Left renal cortex interstitium (tissue), 4 donors: ENCODE data around the gene PLA2G3. TPM values are rescaled to one million over a fixed set of nuclear protein-coding genes. Genes with fewer than 3 reads are reported as not detected.

ENCODE experiments used
- DNase-seq, 4 donors: peaks; one replicate each; pipeline ENCODE4 v3.0.0-alpha.2; 2013; ENCODE audit warnings: low read depth in 4 of 4, low spot score in 2 of 4, missing footprints in 1 of 4
- polyA plus RNA-seq, 4 donors: library from polyadenylated mRNA; unstranded; fragments of 120-200 nt; gene quantifications; one replicate each; pipeline ENCODE4 v1.2.1, GENCODE V29; 2013; ENCODE audit not compliant: insufficient read length in 4 of 4

The PLA2G3 gene
- polyA plus RNA-seq, 4 donors: 0.11 to 0.24 (median 0.20) TPM

DNA sequence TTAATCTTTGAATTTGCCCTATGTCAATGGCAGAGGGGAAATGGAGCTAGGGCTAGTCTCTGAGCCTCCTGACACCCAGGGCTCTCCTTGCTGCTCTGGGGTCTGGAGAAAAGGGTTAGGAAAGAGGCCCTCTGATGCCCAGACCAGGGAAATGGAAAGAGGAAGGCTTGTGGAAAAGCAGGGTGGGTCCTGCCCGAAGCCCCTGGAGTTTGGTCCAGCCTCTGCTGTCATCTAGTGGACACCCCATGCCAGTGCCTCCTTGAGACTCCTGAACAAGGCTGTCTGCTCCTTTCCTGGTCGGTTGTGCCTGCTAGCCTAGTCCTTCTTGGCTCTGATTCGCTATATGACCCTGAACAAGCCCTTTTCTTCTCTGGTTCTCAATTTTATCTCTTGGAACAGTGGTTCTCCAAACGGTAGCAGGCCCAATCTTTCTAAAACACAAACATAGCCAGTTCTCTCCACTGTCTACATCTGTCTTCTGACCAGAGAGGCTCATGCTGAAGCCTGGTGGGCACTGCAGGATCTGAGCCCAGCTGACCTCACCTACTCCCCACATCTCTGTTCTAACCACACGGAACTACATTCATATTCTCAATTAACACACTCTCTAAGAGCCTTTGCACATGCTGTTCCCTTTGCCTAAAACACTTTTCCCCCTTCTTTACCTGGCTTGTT, 8.8 kb upstream of the PLA2G3 start:
- peak in 2 of 4 donors; percentile 23 to 44 for DNase-seq

DNA sequence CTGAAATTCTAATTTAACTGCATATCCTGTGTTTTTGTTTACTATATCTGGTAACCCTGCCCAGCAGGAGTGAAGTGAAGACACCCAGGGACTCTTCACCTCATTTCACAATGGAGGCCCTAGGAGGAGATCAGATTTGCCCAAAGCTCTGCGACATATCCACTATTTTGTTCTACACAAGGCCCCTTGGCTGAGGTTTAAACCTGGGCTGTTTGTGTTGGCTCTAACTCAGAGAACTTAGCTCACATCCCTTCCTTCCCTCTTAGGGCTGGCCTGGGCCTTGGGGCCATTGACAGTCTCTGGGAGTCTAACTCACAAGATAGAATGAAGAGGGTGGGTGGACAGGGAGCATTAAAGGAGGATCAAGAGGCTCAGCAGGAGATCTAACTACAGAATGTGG, 8.2 kb upstream of the PLA2G3 start:
- DNase-seq: no peak

- DNase-seq: no peak
Observed at GRCh38 chr22:31144223-31144622, 3.9 kb upstream of the PLA2G3 start.

DNA sequence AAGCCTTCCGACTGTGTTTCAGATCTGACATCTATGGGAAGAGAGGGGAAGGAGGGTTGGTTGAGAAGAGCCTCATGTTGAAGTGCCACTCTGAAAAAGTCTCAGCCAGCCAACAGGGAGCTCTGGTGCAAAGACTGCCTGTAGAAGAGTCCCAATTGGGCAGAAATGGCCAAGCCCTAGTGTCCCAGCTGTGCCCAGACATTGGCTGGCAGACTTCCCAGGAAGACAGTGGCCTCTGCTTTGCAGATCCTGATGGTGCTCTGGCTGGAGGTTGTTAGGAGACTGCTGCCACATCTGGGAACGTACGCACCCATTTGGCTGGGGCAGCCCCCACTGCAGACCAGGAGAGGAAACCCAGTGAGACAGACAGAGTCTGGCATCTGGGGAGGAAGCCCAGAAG, 3.2 kb upstream of the PLA2G3 start:
- DNase-seq: no peak

DNA sequence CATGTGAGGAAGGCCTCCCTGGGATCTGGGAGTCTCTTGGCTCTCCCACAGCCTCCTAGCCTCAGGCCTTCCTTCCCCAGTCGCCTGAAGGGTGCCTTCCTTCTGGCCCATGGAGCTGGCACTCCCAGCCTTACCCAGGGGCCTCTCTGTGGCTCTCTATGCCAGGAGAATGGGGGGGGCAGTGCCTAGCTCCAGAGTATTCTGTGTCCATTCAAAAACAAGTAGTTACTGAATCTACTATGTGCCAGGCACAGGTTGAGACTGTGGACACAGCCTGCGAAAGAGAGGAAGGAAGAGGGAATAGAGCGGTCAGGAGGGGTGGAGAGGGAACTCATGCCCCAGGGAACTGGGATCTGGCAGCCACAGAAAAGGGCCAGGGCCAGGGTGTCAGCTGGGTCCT, 2.7 kb upstream of the PLA2G3 start:
- DNase-seq: no peak

DNA sequence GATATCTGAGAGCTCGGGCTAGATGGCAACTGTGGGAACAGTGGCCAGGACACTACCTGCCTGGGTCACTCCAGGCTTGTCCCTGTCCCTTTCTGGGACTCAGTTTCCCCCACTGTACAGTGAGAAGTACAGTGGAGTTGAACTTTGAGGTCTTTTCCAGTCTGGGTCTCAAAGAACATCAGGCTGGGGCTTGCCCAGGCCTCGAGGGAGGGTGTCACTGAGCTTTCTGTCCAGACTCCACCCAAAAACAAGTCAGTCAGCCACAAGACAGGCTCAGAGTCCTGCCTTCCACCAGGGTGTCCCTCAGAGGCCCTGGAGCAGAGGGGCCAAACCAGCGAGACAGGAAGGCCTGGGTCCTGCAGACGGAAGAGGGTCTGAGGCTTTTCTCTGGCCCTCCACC, 2.0 kb upstream of the PLA2G3 start:
- DNase-seq: no peak

DNA sequence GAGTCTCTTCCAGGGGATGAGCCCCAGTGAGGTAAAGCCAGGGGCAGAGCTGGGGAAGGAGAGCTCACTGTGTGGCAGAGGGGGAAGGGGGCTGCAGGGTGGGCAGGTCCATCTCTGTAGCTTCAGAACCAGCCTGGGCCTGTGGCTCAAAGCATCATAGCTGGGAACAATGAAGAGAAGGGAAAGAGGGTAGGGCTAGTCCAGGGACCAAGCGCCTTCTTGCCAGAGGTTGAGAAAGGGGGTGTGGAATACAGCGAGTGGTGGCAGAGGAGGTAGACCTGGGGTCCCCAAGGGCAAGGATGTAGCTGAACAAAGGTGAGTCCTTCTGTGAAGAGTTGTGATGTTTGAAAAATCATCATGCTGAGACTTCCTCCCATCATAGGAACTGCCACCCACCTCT, 1.2 kb upstream of the PLA2G3 start:
- DNase-seq: no peak

GRCh38 chr22:31140746-31141145, 438 bp upstream of the PLA2G3 start:
- no peak for DNase-seq

GRCh38 chr22:31139066-31139465, 1.2 kb downstream of the PLA2G3 start:
- no peak for DNase-seq

DNA sequence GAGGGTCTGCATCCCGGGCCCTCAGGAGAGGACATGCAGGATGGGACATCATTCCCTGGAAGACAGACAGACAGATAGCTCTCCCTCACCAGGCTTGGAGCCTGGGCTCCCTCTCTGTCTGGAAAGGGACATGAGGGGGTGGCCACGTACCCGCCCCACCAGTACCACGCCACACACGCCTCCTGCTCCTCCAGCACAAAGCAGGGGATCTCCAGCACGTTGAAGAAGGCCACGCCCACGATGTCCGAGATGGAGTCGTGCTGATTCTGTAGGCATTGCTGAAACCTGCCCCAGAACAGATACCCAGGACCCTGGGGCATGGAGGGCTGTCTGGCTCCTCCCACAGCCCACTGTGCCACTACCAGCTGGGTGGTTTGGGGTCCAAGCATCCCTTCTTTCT, 2.2 kb downstream of the PLA2G3 start:
- DNase-seq: no peak

DNA sequence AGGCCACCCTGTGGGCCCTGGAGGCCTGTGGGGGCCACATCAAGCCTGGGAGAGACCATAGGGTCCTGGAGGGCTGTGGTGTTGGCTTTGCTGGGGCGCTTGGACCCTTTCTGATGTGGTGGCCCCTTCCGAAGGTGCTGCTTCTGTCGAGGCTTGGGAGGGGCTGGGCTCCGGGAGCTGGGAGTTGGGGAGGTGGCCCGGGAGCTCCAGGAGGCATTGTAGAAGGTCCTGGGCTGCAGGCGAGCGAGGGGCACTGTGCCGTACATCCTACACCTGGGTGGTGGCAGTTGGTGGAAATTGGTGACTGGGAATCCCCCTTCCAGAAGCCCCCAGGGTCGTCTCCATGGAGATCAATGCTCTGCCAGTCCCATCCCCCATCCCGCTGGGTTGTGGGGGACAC, 2.6 kb downstream of the PLA2G3 start:
- DNase-seq: no peak

GRCh38 chr22:31136711-31137110, 3.6 kb downstream of the PLA2G3 start:
- DNase-seq: no peak

GRCh38 chr22:31136155-31136554, 4.2 kb downstream of the PLA2G3 start:
- DNase-seq: no peak

GRCh38 chr22:31135706-31136105, 4.6 kb downstream of the PLA2G3 start:
- no peak for DNase-seq

DNA sequence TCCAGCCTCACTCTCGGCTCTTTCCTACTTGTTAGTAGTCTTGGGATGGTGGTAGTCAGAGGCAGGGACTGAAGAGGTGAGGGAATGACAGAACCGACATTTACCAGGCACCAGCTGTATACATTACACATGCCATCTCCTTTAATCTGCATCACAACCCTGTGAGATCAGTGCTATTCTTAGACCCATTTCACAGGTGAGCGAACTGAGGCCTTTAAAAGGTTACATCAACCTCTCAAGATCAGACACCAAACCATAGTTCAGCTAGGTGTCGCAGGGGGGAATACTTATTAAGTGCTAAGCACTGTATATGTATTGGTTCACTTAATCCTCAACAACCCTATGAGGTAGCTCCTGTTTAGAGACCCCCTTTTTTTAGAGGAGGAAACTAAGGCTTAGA, 5.6 kb downstream of the PLA2G3 start:
- DNase-seq: no peak

DNA sequence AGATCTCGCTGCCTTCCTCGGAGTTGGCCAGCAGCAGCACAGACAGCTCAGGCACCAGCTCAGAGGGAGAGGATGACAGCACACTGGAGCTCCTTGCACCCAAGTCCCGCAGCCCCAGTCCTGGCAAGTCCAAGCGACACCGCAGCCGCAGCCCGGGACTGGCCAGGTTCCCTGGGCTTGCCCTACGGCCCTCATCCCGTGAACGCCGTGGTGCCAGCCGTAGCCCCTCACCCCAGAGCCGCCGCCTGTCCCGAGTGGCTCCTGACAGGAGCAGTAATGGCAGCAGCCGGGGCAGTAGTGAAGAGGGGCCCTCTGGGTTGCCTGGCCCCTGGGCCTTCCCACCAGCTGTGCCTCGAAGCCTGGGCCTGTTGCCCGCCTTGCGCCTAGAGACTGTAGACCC, 6.4 kb downstream of the PLA2G3 start:
- no peak for DNase-seq

- no peak for DNase-seq
Observed at GRCh38 chr22:31130873-31131272, 9.4 kb downstream of the PLA2G3 start.

GRCh38 chr22:31128156-31128555, 12.2 kb downstream of the PLA2G3 start:
- no peak for DNase-seq

- no peak for DNase-seq
Observed at GRCh38 chr22:31127181-31127772, 13.0 kb downstream of the PLA2G3 start.

GRCh38 chr22:31126869-31127175, 13.5 kb downstream of the PLA2G3 start:
- DNase-seq: no peak

- no peak for DNase-seq
Observed at GRCh38 chr22:31126128-31126868, 14.0 kb downstream of the PLA2G3 start.

GRCh38 chr22:31125521-31126117, 14.7 kb downstream of the PLA2G3 start:
- no peak for DNase-seq
